ENCODE data around the gene EP400. TPM values are rescaled to one million over a fixed set of nuclear protein-coding genes. Genes with fewer than 3 reads are reported as not detected.

Gene EP400
- total RNA-seq, 1 donor from 2014 or later, result 11.9 TPM

- no peak for TF ChIP-seq CTCF (conservative IDR thresholded peaks at IDR 0.05; ENCODE audit: low read depth, low read length)
- H3K4me3 ChIP-seq (ENCODE audit: low read depth, low read length), result no peak overlapping the region
- no peak for DNase-seq (ENCODE audit: low read depth)
Measured at GRCh38 chr12:131918311-131919050, 31.3 kb upstream of the EP400 start.

- no peak for DNase-seq (ENCODE audit: low read depth)
- no peak for TF ChIP-seq CTCF (conservative IDR thresholded peaks at IDR 0.05; ENCODE audit: low read depth, low read length)
- H3K4me3 ChIP-seq (ENCODE audit: low read depth, low read length), result no peak overlapping the region
Measured at GRCh38 chr12:131919051-131919347, 30.7 kb upstream of the EP400 start.

- no peak for TF ChIP-seq CTCF (conservative IDR thresholded peaks at IDR 0.05; ENCODE audit: low read depth, low read length)
- DNase-seq (ENCODE audit: low read depth), result no peak
- H3K4me3 ChIP-seq (ENCODE audit: low read depth, low read length), result no peak overlapping the region
Measured at GRCh38 chr12:131919366-131920156, 30.2 kb upstream of the EP400 start.

GRCh38 chr12:131920157-131920508 lies 29.6 kb upstream of the EP400 start:
- DNase-seq (ENCODE audit: low read depth), result no peak
- no peak for TF ChIP-seq CTCF (conservative IDR thresholded peaks at IDR 0.05; ENCODE audit: low read depth, low read length)
- no peak overlapping the region for H3K4me3 ChIP-seq (ENCODE audit: low read depth, low read length)

GRCh38 chr12:131920902-131921840 lies 28.6 kb upstream of the EP400 start:
- TF ChIP-seq CTCF (conservative IDR thresholded peaks at IDR 0.05; ENCODE audit: low read depth, low read length), result no peak
- H3K4me3 ChIP-seq (ENCODE audit: low read depth, low read length), result no peak overlapping the region
- no peak for DNase-seq (ENCODE audit: low read depth)

GRCh38 chr12:131921866-131922769 lies 27.6 kb upstream of the EP400 start:
- no peak for TF ChIP-seq CTCF (conservative IDR thresholded peaks at IDR 0.05; ENCODE audit: low read depth, low read length)
- no peak for DNase-seq (ENCODE audit: low read depth)
- no peak overlapping the region for H3K4me3 ChIP-seq (ENCODE audit: low read depth, low read length)
